ENCODE results near the gene ASB18. TPM values are rescaled to one million over a fixed set of nuclear protein-coding genes. Genes with fewer than 3 reads are reported as not detected.

Gene ASB18, protein sequence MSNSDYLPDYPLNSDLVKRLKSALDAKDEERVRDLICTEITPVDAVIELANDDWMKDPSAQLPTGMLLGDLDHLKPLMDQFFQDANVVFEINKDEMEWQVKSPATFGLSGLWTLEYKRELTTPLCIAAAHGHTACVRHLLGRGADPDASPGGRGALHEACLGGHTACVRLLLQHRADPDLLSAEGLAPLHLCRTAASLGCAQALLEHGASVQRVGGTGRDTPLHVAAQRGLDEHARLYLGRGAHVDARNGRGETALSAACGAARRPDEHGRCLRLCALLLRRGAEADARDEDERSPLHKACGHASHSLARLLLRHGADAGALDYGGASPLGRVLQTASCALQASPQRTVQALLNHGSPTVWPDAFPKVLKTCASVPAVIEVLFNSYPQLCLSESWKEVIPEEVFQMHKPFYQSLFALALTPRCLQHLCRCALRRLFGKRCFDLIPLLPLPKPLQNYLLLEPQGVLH
- total RNA-seq (not detected), polyA plus RNA-seq (not detected)
- long read RNA-seq, donor 1, result 0 reads
- long read RNA-seq, donor 2, result 0 reads
- long read RNA-seq, donor 3, result 0 reads

GRCh38 chr2:236264256-236264655, at the start of gene ASB18:
ASB18 (minus strand) TSS chr2:236264406; CDS start chr2:236264345, 61 bp downstream.
- WGBS, 3 donors, result 24 to 30% (median 26%) methylated on average over 8 of the region's 8 CpGs
- intact Hi-C loops (cut with DNase I), result no loop called here
- Histone ChIP-seq H3K27ac (no peak within 1 kb of the TSS), H3K27me3 (no peaks in the 10 kb centered on the region), H3K36me3 (no peaks in the 10 kb centered on the region), H3K4me1 (ENCODE audit: insufficient read depth) (no peaks in the 10 kb centered on the region), H3K9me3 (no peaks in the 10 kb centered on the region), H3K4me3 (no peak within 1 kb of the TSS)
- TF ChIP-seq EP300 (IDR thresholded peaks at IDR 0.05) (no peak), POLR2A (IDR thresholded peaks at IDR 0.05) (no peak), CTCF (IDR thresholded peaks at IDR 0.05) (no peak)
- DNase-seq, result no peak

GRCh38 chr2:236311286-236311685, 47.1 kb upstream of the ASB18 start:
- Histone ChIP-seq H3K4me3 (no peak overlapping the region), H3K27ac (no peak overlapping the region), H3K27me3 (no peaks in the 10 kb centered on the region), H3K4me1 (ENCODE audit: insufficient read depth) (no peaks in the 10 kb centered on the region), H3K9me3 (no peaks in the 10 kb centered on the region), H3K36me3 (no peaks in the 10 kb centered on the region)
- intact Hi-C loops (cut with DNase I), result no loop called here
- TF ChIP-seq POLR2A (IDR thresholded peaks at IDR 0.05), result no peak
- no peak for TF ChIP-seq CTCF (IDR thresholded peaks at IDR 0.05)
- TF ChIP-seq EP300 (IDR thresholded peaks at IDR 0.05), result no peak
- 59 to 71% (median 62%) methylated on average over 3 of the region's 3 CpGs for WGBS, 3 donors
- no peak for DNase-seq

- no peak for DNase-seq
- H3K27ac ChIP-seq, result no peak overlapping the region
- H3K4me3 ChIP-seq, result no peak overlapping the region
- intact Hi-C loops (cut with DNase I), result no loop called here
- WGBS, 3 donors, result 43 to 48% (median 44%) methylated on average over 9 of the region's 9 CpGs
- no peaks in the 10 kb centered on the region for H3K27me3 ChIP-seq
- H3K9me3 ChIP-seq, result no peaks in the 10 kb centered on the region
- H3K4me1 ChIP-seq (ENCODE audit: insufficient read depth), result no peaks in the 10 kb centered on the region
- no peak for TF ChIP-seq EP300 (IDR thresholded peaks at IDR 0.05)
- TF ChIP-seq POLR2A (IDR thresholded peaks at IDR 0.05), result no peak
- TF ChIP-seq CTCF (IDR thresholded peaks at IDR 0.05), result no peak
- H3K36me3 ChIP-seq, result no peaks in the 10 kb centered on the region
Observed at GRCh38 chr2:236309669-236310029, 45.4 kb upstream of the ASB18 start.

- DNase-seq, result no peak
- intact Hi-C loops (cut with DNase I), result no loop called here
- H3K27ac ChIP-seq, result no peak overlapping the region
- 67 to 71% (median 69%) methylated on average over 19 of the region's 19 CpGs for WGBS, 3 donors
- TF ChIP-seq POLR2A (IDR thresholded peaks at IDR 0.05), result no peak
- TF ChIP-seq CTCF (IDR thresholded peaks at IDR 0.05), result no peak
- TF ChIP-seq EP300 (IDR thresholded peaks at IDR 0.05), result no peak
- no peaks in the 10 kb centered on the region for H3K36me3 ChIP-seq
- H3K4me1 ChIP-seq (ENCODE audit: insufficient read depth), result no peaks in the 10 kb centered on the region
- H3K9me3 ChIP-seq, result no peaks in the 10 kb centered on the region
- no peak overlapping the region for H3K4me3 ChIP-seq
- no peaks in the 10 kb centered on the region for H3K27me3 ChIP-seq
Observed at GRCh38 chr2:236308855-236309668, 44.9 kb upstream of the ASB18 start.
